Trophoblast cell (in vitro differentiated cells and primary cell): Measurements from ENCODE around the gene IL21R.
A peak's percentile ranks its signal among the peaks of the same experiment; 100 is the strongest.

Source experiments
- DNase-seq, 2 donors: peaks; one replicate each; pipeline ENCODE4 v3.0.0-alpha.2; 2016
- H2AFZ ChIP-seq: 2 replicates; pipeline ENCODE4 v1.6.1; 2013; ENCODE audit warnings: low read length, moderate library complexity, mild to moderate bottlenecking; ENCODE audit not compliant: insufficient read depth, poor library complexity
- H2AK5ac ChIP-seq: 2 replicates; pipeline ENCODE4 v1.6.1; 2013; ENCODE audit warnings: mild to moderate bottlenecking, low read length
- H2BK120ac ChIP-seq: 2 replicates; pipeline ENCODE4 v1.6.1; 2013; ENCODE audit warnings: low read length, mild to moderate bottlenecking, moderate library complexity; ENCODE audit not compliant: insufficient read depth, poor library complexity
- H2BK12ac ChIP-seq: 2 replicates; pipeline ENCODE4 v1.6.1; 2013; ENCODE audit warnings: mild to moderate bottlenecking, low read length, moderate library complexity
- H2BK5ac ChIP-seq: 2 replicates; pipeline ENCODE4 v1.6.1; 2013; ENCODE audit warnings: low read length, low read depth, moderate library complexity, mild to moderate bottlenecking; ENCODE audit not compliant: poor library complexity
- H3K14ac ChIP-seq: 2 replicates; pipeline ENCODE4 v1.6.1; 2013; ENCODE audit warnings: mild to moderate bottlenecking, low read length
- H3K18ac ChIP-seq: 2 replicates; pipeline ENCODE4 v1.6.1; 2013; ENCODE audit warnings: mild to moderate bottlenecking, low read length
- H3K23ac ChIP-seq: 2 replicates; pipeline ENCODE4 v1.6.1; 2013; ENCODE audit warnings: low read length
- H3K27ac ChIP-seq: 2 replicates; pipeline ENCODE4 v1.5.1; 2013; ENCODE audit warnings: low read depth, mild to moderate bottlenecking, inconsistent platforms, low read length, moderate library complexity
- H3K27me3 ChIP-seq: 2 replicates; pipeline ENCODE4 v1.6.1; 2013; ENCODE audit warnings: inconsistent platforms, mild to moderate bottlenecking, low read length, moderate library complexity; ENCODE audit not compliant: insufficient read depth
- H3K36me3 ChIP-seq, 2 experiments: 1 replicate in 1 of 2; 2 replicates in 1 of 2; pipeline ENCODE4 v1.6.1; 2013; ENCODE audit warnings: low read length in 2 of 2, mild to moderate bottlenecking in 2 of 2, moderate library complexity in 1 of 2; ENCODE audit not compliant: insufficient read depth in 2 of 2, control insufficient read depth in 1 of 2
- H3K4ac ChIP-seq: 2 replicates; pipeline ENCODE4 v1.6.1; 2013; ENCODE audit warnings: low read depth, mild to moderate bottlenecking, low read length, moderate library complexity
- H3K4me1 ChIP-seq, 2 experiments: 1 replicate in 1 of 2; 2 replicates in 1 of 2; pipeline ENCODE4 v1.6.1; 2013; ENCODE audit warnings: low read length in 2 of 2, mild to moderate bottlenecking in 2 of 2, moderate library complexity in 1 of 2; ENCODE audit not compliant: insufficient read depth in 2 of 2, control insufficient read depth in 1 of 2
- H3K4me2 ChIP-seq: 2 replicates; pipeline ENCODE4 v1.6.1; 2013; ENCODE audit warnings: inconsistent platforms, mild to moderate bottlenecking, low read length, moderate library complexity
- H3K4me3 ChIP-seq: 2 replicates; pipeline ENCODE4 v1.5.1; 2013; ENCODE audit warnings: mild to moderate bottlenecking, low read depth, low read length, inconsistent platforms
- H3K79me1 ChIP-seq: one replicate; pipeline ENCODE4 v1.6.1; 2013; ENCODE audit warnings: low read length
- H3K79me2 ChIP-seq: 2 replicates; pipeline ENCODE4 v1.6.1; 2013; ENCODE audit warnings: low read length, mild to moderate bottlenecking; ENCODE audit not compliant: control insufficient read depth, insufficient read depth, poor library complexity
- H3K9ac ChIP-seq: 2 replicates; pipeline ENCODE4 v1.6.1; 2013; ENCODE audit warnings: mild to moderate bottlenecking, low read length
- H3K9me3 ChIP-seq: 2 replicates; pipeline ENCODE4 v1.6.1; 2013; ENCODE audit warnings: low read depth, mild to moderate bottlenecking, control low read depth, inconsistent platforms, low read length; ENCODE audit not compliant: insufficient read depth
- H4K12ac ChIP-seq: 2 replicates; pipeline ENCODE4 v1.6.1; 2013; ENCODE audit warnings: low read depth, mild to moderate bottlenecking, low read length, moderate library complexity
- H4K8ac ChIP-seq: 2 replicates; pipeline ENCODE4 v1.6.1; 2013; ENCODE audit warnings: low read depth, mild to moderate bottlenecking, low read length, moderate library complexity
- H4K91ac ChIP-seq: one replicate; pipeline ENCODE4 v1.6.1; 2013; ENCODE audit warnings: low read depth, mild to moderate bottlenecking, low read length, moderate library complexity
- WGBS: extraction: QIAGEN DNeasy Blood & Tissue Kit; methylation state at CpG from one replicate; pipeline ENCODE4 v1.1.7; 2013; ENCODE audit warnings: missing lambda C conversion rate; ENCODE audit not compliant: insufficient read length, insufficient coverage; ENCODE audit errors: extremely low coverage; 5-methylcytosine and 5-hydroxymethylcytosine counted together

The IL21R gene

DNA sequence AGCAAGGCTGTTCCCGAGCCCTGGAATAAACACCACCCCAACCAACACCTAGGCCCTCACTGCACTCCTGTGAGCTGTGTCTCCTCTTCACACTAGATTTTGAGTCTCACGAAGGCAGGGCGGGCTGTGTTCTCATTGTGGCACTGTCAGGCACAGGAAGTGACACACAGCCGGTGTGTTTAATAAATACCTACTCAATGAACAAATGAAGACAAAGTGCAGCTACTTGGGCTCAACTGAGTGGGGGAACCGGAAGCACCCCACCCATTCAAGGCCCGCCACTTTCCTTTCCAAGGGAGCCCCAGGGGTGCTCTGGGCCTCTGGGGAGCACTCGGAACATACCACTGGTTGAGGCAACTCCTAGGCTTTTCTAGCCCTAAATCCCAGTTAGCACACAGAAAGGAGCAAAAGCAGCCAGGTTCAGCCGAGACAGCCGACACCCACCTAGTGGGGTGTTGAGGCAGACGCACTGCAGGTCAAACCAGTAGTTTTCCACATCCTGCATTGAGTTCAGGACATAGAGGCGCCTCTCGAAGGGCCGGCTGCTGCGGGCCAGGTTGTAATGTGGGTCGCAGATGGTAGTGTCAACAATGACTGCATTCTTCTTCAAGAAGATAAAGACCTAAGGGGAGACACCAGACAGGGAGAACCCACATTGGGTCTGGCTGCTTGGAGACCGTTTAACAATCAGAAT lies 90.1 kb downstream of the IL21R start:
- Histone ChIP-seq H3K18ac (no peak overlapping the region), H3K4ac (no peak overlapping the region), H3K4me1 (peaks cover 0 to 5% of the 10 kb centered on the region in 2 experiments), H3K23ac (no peak overlapping the region), H3K27me3 (no peaks in the 10 kb centered on the region), H2BK120ac (no peak overlapping the region), H4K8ac (no peak overlapping the region), H2BK12ac (no peak overlapping the region), H3K4me2 (no peak overlapping the region), H4K91ac (no peak overlapping the region), H3K9me3 (peaks cover 2% of the 10 kb centered on the region), H3K79me2 (no peaks in the 10 kb centered on the region), H3K36me3 (peaks cover 65 to 72% of the 10 kb centered on the region in 2 experiments), H2AFZ (no peak overlapping the region), H3K27ac (no peak overlapping the region), H3K14ac (no peak overlapping the region), H2BK5ac (no peak overlapping the region), H2AK5ac (no peak overlapping the region), H3K9ac (no peak overlapping the region), H3K4me3 (no peak overlapping the region), H3K79me1 (no peaks in the 10 kb centered on the region), H4K12ac (no peak overlapping the region)
- DNase-seq = peak; percentile 60 to 66
- WGBS = no CpG with 5 or more reads among the region's 16 CpGs

DNA sequence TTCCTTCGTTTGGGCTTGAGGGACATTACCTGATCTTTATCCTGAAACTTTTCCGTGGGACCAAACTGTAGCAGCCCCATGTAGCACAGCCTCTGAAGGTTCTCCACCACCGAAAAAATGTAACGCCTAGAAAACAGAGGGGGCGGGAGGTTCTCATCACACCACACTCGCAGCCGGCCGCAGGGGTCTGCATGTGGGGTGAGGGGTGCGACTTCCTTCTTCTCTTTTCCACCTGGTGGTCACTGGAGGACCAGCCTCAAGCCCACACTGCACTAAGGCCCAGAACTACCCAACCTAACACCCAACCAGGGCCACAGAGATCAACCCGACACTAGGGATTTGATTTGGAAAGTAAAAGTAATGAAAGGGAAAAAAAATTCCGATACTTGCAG lies 90.6 kb downstream of the IL21R start:
- Histone ChIP-seq H3K79me2 (no peaks in the 10 kb centered on the region), H3K27ac (no peak overlapping the region), H3K18ac (no peak overlapping the region), H3K27me3 (no peaks in the 10 kb centered on the region), H3K9me3 (peaks cover 2% of the 10 kb centered on the region), H3K4me3 (no peak overlapping the region), H3K79me1 (no peaks in the 10 kb centered on the region), H3K36me3 (peaks cover 67 to 72% of the 10 kb centered on the region in 2 experiments), H3K23ac (no peak overlapping the region), H4K91ac (no peak overlapping the region), H4K12ac (no peak overlapping the region), H3K4me2 (no peak overlapping the region), H3K14ac (no peak overlapping the region), H2AK5ac (no peak overlapping the region), H3K4ac (no peak overlapping the region), H2BK5ac (no peak overlapping the region), H4K8ac (no peak overlapping the region), H2BK12ac (no peak overlapping the region), H3K9ac (no peak overlapping the region), H2BK120ac (no peak overlapping the region), H3K4me1 (peaks cover 0 to 5% of the 10 kb centered on the region in 2 experiments), H2AFZ (no peak overlapping the region)
- WGBS = no CpG with 5 or more reads among the region's 11 CpGs
- DNase-seq = no peak

GRCh38 chr16:27495191-27495590 lies 93.2 kb downstream of the IL21R start:
- Histone ChIP-seq H3K23ac (no peak overlapping the region), H3K4me1 (peaks cover 0 to 5% of the 10 kb centered on the region in 2 experiments), H3K14ac (no peak overlapping the region), H3K79me2 (no peaks in the 10 kb centered on the region), H3K79me1 (no peaks in the 10 kb centered on the region), H2AK5ac (no peak overlapping the region), H2BK12ac (no peak overlapping the region), H3K9me3 (no peaks in the 10 kb centered on the region), H3K9ac (no peak overlapping the region), H3K4me2 (no peak overlapping the region), H2BK120ac (no peak overlapping the region), H2BK5ac (no peak overlapping the region), H3K4ac (no peak overlapping the region), H3K4me3 (no peak overlapping the region), H2AFZ (no peak overlapping the region), H3K36me3 (peaks cover 66 to 75% of the 10 kb centered on the region in 2 experiments), H4K8ac (no peak overlapping the region), H4K12ac (no peak overlapping the region), H3K18ac (no peak overlapping the region), H4K91ac (no peak overlapping the region), H3K27me3 (no peaks in the 10 kb centered on the region), H3K27ac (no peak overlapping the region)
- WGBS = no CpG with 5 or more reads among the region's 13 CpGs
- DNase-seq = no peak

GRCh38 chr16:27498031-27498825 lies 96.3 kb downstream of the IL21R start:
- no peak overlapping the region for H3K23ac ChIP-seq
- H4K8ac ChIP-seq = no peak overlapping the region
- no peak overlapping the region for H3K4me2 ChIP-seq
- H2BK12ac ChIP-seq = no peak overlapping the region
- no peaks in the 10 kb centered on the region for H3K4me1 ChIP-seq
- H2AFZ ChIP-seq = no peak overlapping the region
- no CpG with 5 or more reads among the region's 9 CpGs for WGBS
- H3K18ac ChIP-seq = no peak overlapping the region
- no peak overlapping the region for H4K91ac ChIP-seq
- H3K14ac ChIP-seq = no peak overlapping the region
- H3K36me3 ChIP-seq = peaks cover 65 to 78% of the 10 kb centered on the region in 2 experiments
- no peak overlapping the region for H3K4ac ChIP-seq
- H4K12ac ChIP-seq = no peak overlapping the region
- no peak for DNase-seq
- no peak overlapping the region for H3K27ac ChIP-seq
- no peak overlapping the region for H2BK120ac ChIP-seq
- H2BK5ac ChIP-seq = no peak overlapping the region
- no peaks in the 10 kb centered on the region for H3K27me3 ChIP-seq
- no peaks in the 10 kb centered on the region for H3K79me2 ChIP-seq
- no peaks in the 10 kb centered on the region for H3K79me1 ChIP-seq
- H2AK5ac ChIP-seq = no peak overlapping the region
- H3K9me3 ChIP-seq = no peaks in the 10 kb centered on the region
- H3K9ac ChIP-seq = no peak overlapping the region
- no peak overlapping the region for H3K4me3 ChIP-seq
